ENCODE measurements around the gene AP3S2. TPM values are rescaled to one million over a fixed set of nuclear protein-coding genes. Genes with fewer than 3 reads are reported as not detected.

AP3S2 gene
- total RNA-seq, 4 donors from 2014 or later = 37.3 to 73.8 (median 56.2) TPM

DNA sequence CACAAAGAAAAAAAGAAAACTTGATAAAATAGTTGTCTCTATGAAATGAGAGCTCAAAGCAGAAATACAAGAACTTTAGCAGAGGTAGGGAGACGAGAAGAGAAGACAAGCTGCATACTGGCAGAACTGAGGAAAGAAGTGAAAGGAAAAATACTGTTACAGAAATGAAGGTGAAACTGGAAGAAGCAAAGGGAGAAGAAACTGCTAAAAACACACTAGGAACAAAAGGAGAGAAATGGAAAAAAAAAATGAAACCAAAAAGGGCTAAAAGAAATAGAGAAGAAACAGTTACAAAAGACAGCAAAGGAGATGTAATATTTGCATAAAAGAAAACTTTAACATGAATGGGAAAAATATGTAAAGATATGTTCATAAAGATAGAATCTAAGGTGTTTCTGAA, 51.8 kb downstream of the AP3S2 start:
- TF ChIP-seq, protein P1, sequence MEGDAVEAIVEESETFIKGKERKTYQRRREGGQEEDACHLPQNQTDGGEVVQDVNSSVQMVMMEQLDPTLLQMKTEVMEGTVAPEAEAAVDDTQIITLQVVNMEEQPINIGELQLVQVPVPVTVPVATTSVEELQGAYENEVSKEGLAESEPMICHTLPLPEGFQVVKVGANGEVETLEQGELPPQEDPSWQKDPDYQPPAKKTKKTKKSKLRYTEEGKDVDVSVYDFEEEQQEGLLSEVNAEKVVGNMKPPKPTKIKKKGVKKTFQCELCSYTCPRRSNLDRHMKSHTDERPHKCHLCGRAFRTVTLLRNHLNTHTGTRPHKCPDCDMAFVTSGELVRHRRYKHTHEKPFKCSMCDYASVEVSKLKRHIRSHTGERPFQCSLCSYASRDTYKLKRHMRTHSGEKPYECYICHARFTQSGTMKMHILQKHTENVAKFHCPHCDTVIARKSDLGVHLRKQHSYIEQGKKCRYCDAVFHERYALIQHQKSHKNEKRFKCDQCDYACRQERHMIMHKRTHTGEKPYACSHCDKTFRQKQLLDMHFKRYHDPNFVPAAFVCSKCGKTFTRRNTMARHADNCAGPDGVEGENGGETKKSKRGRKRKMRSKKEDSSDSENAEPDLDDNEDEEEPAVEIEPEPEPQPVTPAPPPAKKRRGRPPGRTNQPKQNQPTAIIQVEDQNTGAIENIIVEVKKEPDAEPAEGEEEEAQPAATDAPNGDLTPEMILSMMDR (IDR thresholded peaks at IDR 0.05) = no peak
- DNase-seq (ENCODE audit: low spot score) = no peak
- no peak for ATAC-seq (ENCODE audit: low FRiP score)

DNA sequence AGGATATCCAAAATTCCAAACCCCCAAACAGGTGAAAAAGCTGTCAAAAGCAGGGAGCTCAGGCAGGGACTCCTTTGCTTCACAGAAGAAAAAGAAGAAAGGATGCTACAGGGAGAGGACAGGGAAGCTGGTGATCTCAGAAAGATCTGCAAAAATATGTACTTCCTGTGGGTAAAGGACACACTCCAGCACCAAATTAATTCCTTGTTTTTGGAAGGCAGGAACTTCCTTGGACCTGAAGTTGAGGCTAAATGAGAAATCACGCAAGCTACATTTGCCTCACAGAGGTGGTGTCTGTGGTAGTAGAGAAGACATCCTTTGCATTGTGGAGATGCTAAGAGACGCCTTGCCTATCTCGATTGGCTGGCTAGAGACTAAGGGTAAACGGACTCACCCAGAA, 52.5 kb downstream of the AP3S2 start:
- DNase-seq (ENCODE audit: low spot score) = no peak
- no peak for ATAC-seq (ENCODE audit: low FRiP score)
- TF ChIP-seq, protein P1 (IDR thresholded peaks at IDR 0.05) = no peak

DNA sequence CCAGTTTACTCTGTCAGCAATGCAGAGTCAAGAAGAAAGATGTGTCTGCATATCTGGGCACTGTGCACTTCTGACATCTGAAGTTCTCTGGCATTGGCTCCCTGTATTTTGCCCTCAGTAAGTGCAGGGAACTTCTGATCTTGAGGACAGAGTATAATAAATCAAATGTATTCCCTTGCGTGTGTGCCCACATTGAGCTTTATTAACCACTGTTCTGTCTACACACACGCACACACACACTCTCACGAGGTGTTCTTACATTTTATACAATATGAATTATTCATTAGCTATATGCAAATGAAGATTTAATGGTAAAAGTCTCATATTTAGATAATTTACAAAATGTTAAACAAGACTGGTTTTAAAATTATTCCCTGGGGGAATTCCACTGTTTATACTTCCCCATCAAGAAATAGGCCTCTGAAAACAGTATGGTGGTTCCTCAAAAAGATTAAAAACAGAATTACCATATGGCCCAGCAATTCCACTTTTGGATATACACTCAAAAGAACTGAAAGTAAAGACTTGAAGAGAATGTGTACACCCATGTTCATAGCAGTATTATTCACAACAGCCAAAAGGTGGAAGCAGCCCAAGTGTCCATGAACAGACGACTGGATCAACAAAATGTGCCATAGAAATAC, 54.5 kb downstream of the AP3S2 start:
- ATAC-seq (ENCODE audit: low FRiP score) = no peak
- DNase-seq (ENCODE audit: low spot score) = no peak
- TF ChIP-seq, protein P1 (IDR thresholded peaks at IDR 0.05) = no peak

DNA sequence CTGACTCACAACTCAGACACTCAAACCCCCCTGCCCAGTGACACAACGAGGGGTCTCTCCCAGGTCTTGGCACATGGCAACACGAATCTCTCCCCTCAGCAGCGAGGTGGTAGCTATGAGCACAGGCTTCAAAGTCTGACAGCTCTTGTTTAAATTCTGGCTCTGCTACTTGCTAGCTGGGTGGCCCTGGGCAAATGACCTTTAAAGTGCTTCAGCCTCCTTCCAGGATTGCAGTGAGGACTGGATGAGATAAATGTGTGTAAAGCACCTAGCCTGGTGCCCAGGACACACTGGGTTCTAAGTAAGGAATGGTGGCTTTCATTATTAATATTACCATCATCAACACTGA, 56.0 kb downstream of the AP3S2 start:
- TF ChIP-seq, protein P1 (IDR thresholded peaks at IDR 0.05) = no peak
- DNase-seq (ENCODE audit: low spot score) (no peak), ATAC-seq (ENCODE audit: low FRiP score) (no peak)

DNA sequence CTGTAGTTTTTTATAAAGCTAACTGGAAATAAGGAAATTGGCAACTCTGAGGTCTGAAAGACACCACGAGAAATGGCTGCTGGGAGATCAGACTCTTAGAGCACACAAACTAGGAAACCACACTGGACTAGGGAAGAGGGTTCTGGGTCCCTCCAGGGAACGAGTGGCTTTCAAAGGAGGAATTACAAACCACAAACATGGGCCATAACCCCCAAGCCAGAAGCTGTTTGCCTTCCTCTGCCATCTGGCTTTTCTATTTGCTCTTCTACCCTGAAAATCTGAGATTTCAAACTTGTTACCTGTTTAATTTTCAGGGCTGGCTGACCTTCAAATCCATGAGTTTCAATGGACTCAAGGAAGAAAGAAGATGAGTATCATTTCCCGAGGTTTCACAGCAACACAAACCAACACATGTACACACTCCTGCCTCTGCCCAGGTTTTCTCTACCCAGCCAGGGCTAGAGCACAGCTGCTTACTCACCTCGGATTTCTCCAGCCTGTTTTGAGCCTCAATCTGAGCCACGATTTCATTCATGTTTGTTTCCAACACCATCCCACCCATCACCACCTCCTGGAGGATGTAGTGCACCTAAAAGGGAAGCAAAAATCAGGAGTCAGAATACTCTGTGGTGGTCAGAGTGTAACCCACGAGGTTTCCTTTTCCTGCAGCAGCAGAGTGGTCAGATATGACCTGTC, 56.5 kb downstream of the AP3S2 start:
- peak; percentile 70 for ATAC-seq (ENCODE audit: low FRiP score)
- no peak for DNase-seq (ENCODE audit: low spot score)
- TF ChIP-seq, protein P1 (IDR thresholded peaks at IDR 0.05) = no peak

DNA sequence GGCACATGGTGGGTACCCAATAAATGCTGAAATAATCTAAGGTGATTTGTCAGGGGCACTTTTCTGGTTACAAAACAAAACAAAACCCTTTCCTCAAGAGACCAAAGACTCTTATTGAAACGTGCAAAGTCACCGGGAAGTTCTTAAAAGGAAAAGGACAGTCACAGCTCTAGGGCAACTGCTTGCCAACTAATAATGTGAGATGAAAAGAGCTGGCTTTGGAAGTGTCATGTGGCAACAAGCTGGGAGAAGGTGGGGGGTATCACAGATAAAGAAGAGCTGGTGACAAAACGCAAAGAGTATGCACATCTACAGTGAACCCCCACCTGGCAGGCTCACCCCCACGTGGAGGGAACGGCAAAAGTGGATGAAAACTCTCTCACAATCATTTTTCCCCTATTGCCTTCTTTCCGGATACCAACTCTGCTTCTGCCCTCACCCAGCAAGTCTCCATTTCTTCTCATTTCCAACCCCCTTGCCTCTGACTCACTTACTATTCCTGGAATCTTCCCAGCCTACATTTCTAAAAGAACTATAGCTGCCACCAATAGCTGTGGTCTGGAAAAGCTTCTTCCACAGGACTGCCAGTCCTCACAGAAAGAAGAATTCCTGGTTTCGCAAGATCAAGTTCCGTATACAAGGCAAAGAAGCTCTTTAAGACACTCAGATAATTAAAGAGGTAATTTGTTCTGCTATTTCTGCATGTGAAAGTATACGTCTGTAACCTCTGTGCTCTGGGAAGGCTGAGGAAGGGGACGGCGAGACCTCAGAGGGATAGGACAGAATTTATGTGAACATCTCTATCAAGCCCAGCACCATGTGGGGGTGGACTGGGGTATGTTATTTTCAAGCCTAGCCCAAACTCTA, 57.3 kb downstream of the AP3S2 start:
- DNase-seq (ENCODE audit: low spot score) (no peak), ATAC-seq (ENCODE audit: low FRiP score) (peak; percentile 84)
- TF ChIP-seq, protein P1 (IDR thresholded peaks at IDR 0.05) = no peak

Measured in omental fat pad (tissue), 4 donors.